Panc1 (cell line): ENCODE results near the gene PDE8B.

Source experiments
- CTCF ChIP-seq: fragments of 450-650 bp; IDR thresholded peaks from 2 replicates; pipeline ENCODE4 v1.5.1; 2017; ENCODE audit warnings: mild to moderate bottlenecking
- POLR2AphosphoS5 ChIP-seq: IDR thresholded peaks from 2 replicates; pipeline ENCODE4 v1.6.1; 2012; ENCODE audit warnings: mild to moderate bottlenecking, low read depth, low read length, moderate library complexity
- SIN3A ChIP-seq: IDR thresholded peaks from 2 replicates; pipeline ENCODE4 v1.6.1; 2012; ENCODE audit warnings: low read depth, mild to moderate bottlenecking, low read length, moderate library complexity, borderline replicate concordance; ENCODE audit not compliant: insufficient read depth

GRCh38 chr5:77430726-77431125, 220.2 kb downstream of the PDE8B start:
- no peak for TF ChIP-seq POLR2AphosphoS5
- TF ChIP-seq CTCF: no peak
- TF ChIP-seq SIN3A: no peak
